GM12878 (cell line): ENCODE data around the gene RPS6KA3.

ENCODE experiments used
- BHLHE40 ChIP-seq, 2 experiments: fragments of 450-650 bp in 1 of 2; IDR thresholded peaks; 2 replicates each; pipeline ENCODE4 v1.6.1; 2011 to 2017; ENCODE audit warnings: low read depth in 2 of 2, borderline replicate concordance in 1 of 2, improper control_type of control experiment in 1 of 2, low read length in 1 of 2, mild to moderate bottlenecking in 1 of 2
- CBFB ChIP-seq: IDR thresholded peaks from 2 replicates; pipeline ENCODE4 v1.6.1; 2016; ENCODE audit warnings: antibody characterized with exemption, low read depth
- CBX3 ChIP-seq: fragments of 200-600 bp; sonication (generic); IDR thresholded peaks from 2 replicates; pipeline ENCODE4 v1.6.1; 2016; ENCODE audit warnings: low read depth, borderline replicate concordance
- CHD2 ChIP-seq: IDR thresholded peaks from 2 replicates; pipeline ENCODE4 v1.6.1; 2011; ENCODE audit warnings: low read depth, low read length, improper control_type of control experiment, borderline replicate concordance
- CTCF ChIP-seq, 3 experiments: IDR thresholded peaks in 2 of 3; conservative IDR thresholded peaks in 1 of 3; 2 replicates each; pipeline ENCODE4 v1.5.1; 2011; ENCODE audit warnings: low read depth in 3 of 3, low read length in 3 of 3, mild to moderate bottlenecking in 3 of 3, control low read depth in 2 of 3, moderate library complexity in 2 of 3, inconsistent platforms in 1 of 3, mixed read lengths in 1 of 3; ENCODE audit not compliant: control insufficient read depth in 2 of 3, insufficient read depth in 1 of 3; ENCODE audit errors: extremely low read depth in 1 of 3
- EZH2 ChIP-seq: IDR thresholded peaks from 2 replicates; pipeline ENCODE4 v1.6.1; 2012; ENCODE audit warnings: low read depth, mild to moderate bottlenecking, control low read depth, inconsistent platforms, low read length, borderline replicate concordance; ENCODE audit not compliant: control insufficient read depth
- NFIC ChIP-seq: IDR thresholded peaks from 2 replicates; pipeline ENCODE4 v1.6.1; 2012; ENCODE audit warnings: low read depth, mild to moderate bottlenecking, inconsistent platforms, low read length, moderate library complexity
- RBBP5 ChIP-seq: fragments of 200-600 bp; sonication (generic); conservative IDR thresholded peaks from 2 replicates; pipeline ENCODE4 v1.6.1; 2016
- RFX5 ChIP-seq: IDR thresholded peaks from 2 replicates; pipeline ENCODE4 v1.6.1; 2011; ENCODE audit warnings: low read depth, low read length, improper control_type of control experiment
- SUPT20H ChIP-seq: IDR thresholded peaks from 2 replicates; pipeline ENCODE4 v1.6.1; 2011; ENCODE audit warnings: low read depth, mild to moderate bottlenecking, low read length, moderate library complexity, borderline replicate concordance; ENCODE audit not compliant: control insufficient read depth
- TAF1 ChIP-seq: IDR thresholded peaks from 2 replicates; pipeline ENCODE4 v1.6.1; 2011; ENCODE audit warnings: mild to moderate bottlenecking, low read depth, low read length, borderline replicate concordance
- TF ChIP-seq, protein P1 (sequence below): IDR thresholded peaks from 2 replicates; pipeline ENCODE4 v1.6.1; 2012; ENCODE audit warnings: low read depth, low read length, improper control_type of control experiment

- TF ChIP-seq, protein P1, sequence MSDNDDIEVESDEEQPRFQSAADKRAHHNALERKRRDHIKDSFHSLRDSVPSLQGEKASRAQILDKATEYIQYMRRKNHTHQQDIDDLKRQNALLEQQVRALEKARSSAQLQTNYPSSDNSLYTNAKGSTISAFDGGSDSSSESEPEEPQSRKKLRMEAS, result no peak
- TF ChIP-seq RBBP5 (no peak), NFIC (no peak), BHLHE40 (IDR thresholded peaks at IDR 0.05; ENCODE audit: borderline replicate concordance in 1 of 2, low read depth in 2 of 2, low read length in 1 of 2) (no peak), RFX5 (no peak), CBX3 (no peak), CBFB (no peak), SUPT20H (no peak), EZH2 (no peak), CTCF (IDR thresholded peaks at IDR 0.05 in 2 of 3, conservative IDR thresholded peaks at IDR 0.05 in 1 of 3; ENCODE audit: control insufficient read depth in 2 of 3, extremely low read depth in 1 of 3, insufficient read depth in 1 of 3, low read depth in 3 of 3, low read length in 3 of 3) (no peak), TAF1 (no peak), CHD2 (no peak)
These were observed 26.5 kb downstream of the RPS6KA3 start for GRCh38 chrX:20240201-20240600.
